Sigmoid colon (tissue), 7 donors: ENCODE measurements around the gene FOXL3. TPM values are rescaled to one million over a fixed set of nuclear protein-coding genes. Genes with fewer than 3 reads are reported as not detected.

ENCODE experiments used
- DNase-seq: peaks from one replicate; pipeline ENCODE4 v3.0.0-alpha.2; 2019
- H3K27ac ChIP-seq, 4 donors: fragments of 200-600 bp; sonication (generic); one replicate each; pipeline ENCODE4 v1.5.1; 2016 to 2019; ENCODE audit warnings: mild to moderate bottlenecking in 1 of 4
- H3K27me3 ChIP-seq, 3 donors: fragments of 200-600 bp; sonication (generic); one replicate each; pipeline ENCODE4 v1.5.1; 2019; ENCODE audit warnings: mild to moderate bottlenecking in 1 of 3
- H3K36me3 ChIP-seq, 4 donors: fragments of 200-600 bp; sonication (generic); one replicate each; pipeline ENCODE4 v1.5.1; 2016 to 2019
- H3K4me1 ChIP-seq, 4 donors: fragments of 200-600 bp; sonication (generic); one replicate each; pipeline ENCODE4 v1.5.1; 2017 to 2019
- H3K4me3 ChIP-seq, 4 donors: fragments of 200-600 bp; sonication (generic); one replicate each; pipeline ENCODE4 v1.5.1; 2017 to 2019; ENCODE audit warnings: mild to moderate bottlenecking in 2 of 4, moderate library complexity in 1 of 4
- H3K9me3 ChIP-seq, 4 donors: fragments of 200-600 bp in 3 of 4; sonication (generic) in 3 of 4; one replicate each; pipeline versions ENCODE4 v1.5.1 to v1.6.1; 2013 to 2019
- EP300 ChIP-seq, 4 donors: sonication (generic); formaldehyde crosslinking; IDR thresholded peaks; one replicate each; pipeline ENCODE4 v1.6.1; 2017; ENCODE audit warnings: antibody characterized with exemption in 4 of 4
- POLR2A ChIP-seq, 2 donors: fragments of 450-650 bp; IDR thresholded peaks; one replicate each; pipeline ENCODE4 v1.6.1; 2016; ENCODE audit warnings: antibody characterized with exemption in 2 of 2, mild to moderate bottlenecking in 2 of 2, moderate library complexity in 2 of 2
- POLR2AphosphoS5 ChIP-seq, 4 donors: sonication (generic); formaldehyde crosslinking; IDR thresholded peaks; one replicate each; pipeline ENCODE4 v1.6.1; 2017; ENCODE audit warnings: antibody characterized with exemption in 4 of 4
- WGBS, 2 donors: extraction: QIAGEN DNeasy Blood & Tissue Kit; methylation state at CpG; one replicate each; pipeline ENCODE4 v1.1.7; 2013; 5-methylcytosine and 5-hydroxymethylcytosine counted together
- intact Hi-C: fragments of 100-400 bp; cut with DNase I; formaldehyde crosslinking; loops from one replicate; pipeline ENCODE4 v1.15.1; 2023
- polyA plus RNA-seq, 3 donors: library from polyadenylated mRNA; stranded (reverse); fragments of 200-250 nt; gene quantifications; one replicate each; pipeline ENCODE4 v1.2.3, GENCODE V29; 2013
- total RNA-seq, 4 donors: library from RNA; depleted of rRNA; stranded (reverse); fragments of >200 nt; gene quantifications; one replicate each; pipeline ENCODE4 v1.1.0, GENCODE V29; 2016
- TF ChIP-seq, protein P1 (sequence below), 4 experiments: fragments of 450-650 bp in 3 of 4; fragments of 200-600 bp in 1 of 4; IDR thresholded peaks; one replicate each; pipeline ENCODE4 v1.5.1; 2016 to 2019; ENCODE audit warnings: antibody characterized with exemption in 4 of 4, mild to moderate bottlenecking in 3 of 4, moderate library complexity in 2 of 4
- donor health status: healthy with polysubstance abuse.
- donor health status: Bipolar disorder and iron deficiency.
- donor health status: healthy.

Gene FOXL3
- total and polyA plus RNA-seq, 7 donors, result not detected

DNA sequence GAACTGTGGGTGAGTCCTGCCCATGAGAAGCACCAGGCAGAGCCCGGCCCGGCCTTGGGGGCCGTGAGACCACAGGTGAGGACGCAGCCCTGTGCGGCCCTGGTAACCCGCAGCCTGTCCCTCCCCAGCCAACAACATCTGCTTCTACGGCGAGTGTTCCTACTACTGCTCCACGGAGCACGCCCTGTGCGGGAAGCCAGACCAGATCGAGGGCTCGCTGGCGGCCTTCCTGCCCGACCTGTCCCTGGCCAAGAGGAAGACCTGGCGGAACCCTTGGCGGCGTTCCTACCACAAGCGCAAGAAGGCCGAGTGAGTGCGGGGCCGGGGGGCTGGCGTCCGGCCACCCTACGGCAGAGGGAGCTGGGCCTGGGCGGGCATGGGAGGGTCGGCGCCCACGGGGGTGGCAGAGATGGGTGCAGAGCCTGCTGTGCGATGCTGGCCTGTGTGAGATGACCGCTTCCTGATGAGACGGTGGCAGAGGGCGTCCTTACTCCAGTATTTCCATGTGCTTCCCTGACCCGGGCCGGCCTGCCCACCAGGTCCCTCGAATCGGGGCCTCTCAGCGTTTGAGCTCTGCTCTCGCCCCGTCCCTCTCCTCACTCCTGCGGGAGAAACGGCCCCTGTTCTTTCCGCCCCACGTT, 34.1 kb upstream of the FOXL3 start:
- intact Hi-C loops, result no loop called here
- TF ChIP-seq EP300 (IDR thresholded peaks at IDR 0.05) (no peak), POLR2A (IDR thresholded peaks at IDR 0.05) (no peak), POLR2AphosphoS5 (IDR thresholded peaks at IDR 0.05) (no peak)
- TF ChIP-seq, protein P1, sequence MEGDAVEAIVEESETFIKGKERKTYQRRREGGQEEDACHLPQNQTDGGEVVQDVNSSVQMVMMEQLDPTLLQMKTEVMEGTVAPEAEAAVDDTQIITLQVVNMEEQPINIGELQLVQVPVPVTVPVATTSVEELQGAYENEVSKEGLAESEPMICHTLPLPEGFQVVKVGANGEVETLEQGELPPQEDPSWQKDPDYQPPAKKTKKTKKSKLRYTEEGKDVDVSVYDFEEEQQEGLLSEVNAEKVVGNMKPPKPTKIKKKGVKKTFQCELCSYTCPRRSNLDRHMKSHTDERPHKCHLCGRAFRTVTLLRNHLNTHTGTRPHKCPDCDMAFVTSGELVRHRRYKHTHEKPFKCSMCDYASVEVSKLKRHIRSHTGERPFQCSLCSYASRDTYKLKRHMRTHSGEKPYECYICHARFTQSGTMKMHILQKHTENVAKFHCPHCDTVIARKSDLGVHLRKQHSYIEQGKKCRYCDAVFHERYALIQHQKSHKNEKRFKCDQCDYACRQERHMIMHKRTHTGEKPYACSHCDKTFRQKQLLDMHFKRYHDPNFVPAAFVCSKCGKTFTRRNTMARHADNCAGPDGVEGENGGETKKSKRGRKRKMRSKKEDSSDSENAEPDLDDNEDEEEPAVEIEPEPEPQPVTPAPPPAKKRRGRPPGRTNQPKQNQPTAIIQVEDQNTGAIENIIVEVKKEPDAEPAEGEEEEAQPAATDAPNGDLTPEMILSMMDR (IDR thresholded peaks at IDR 0.05), result no peak

DNA sequence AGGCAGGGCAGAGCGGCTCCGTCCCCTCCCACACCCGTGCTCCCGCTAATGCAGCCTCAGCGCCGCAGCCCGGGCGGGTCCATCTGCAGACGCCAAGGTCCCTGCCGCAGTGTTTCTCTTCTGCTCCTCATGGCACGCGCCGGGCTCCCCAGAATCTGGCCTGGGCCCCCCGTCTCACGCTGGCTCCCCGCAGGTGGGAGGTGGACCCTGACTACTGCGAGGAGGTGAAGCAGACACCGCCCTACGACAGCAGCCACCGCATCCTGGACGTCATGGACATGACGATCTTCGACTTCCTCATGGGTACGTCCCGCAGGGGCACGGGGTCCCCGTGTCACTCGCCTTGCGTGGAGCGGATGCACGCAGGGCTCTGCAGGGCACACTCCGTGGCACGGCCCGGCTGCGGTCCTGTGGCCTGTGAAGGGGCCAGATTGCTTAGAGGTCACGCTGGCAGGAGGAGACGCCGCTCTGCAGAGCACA, 33.5 kb upstream of the FOXL3 start:
- WGBS, 2 donors, result 96 to 97% methylated on average over 38 of the region's 38 CpGs
- no peak for DNase-seq
- TF ChIP-seq POLR2A (IDR thresholded peaks at IDR 0.05) (no peak), POLR2AphosphoS5 (IDR thresholded peaks at IDR 0.05) (no peak), EP300 (IDR thresholded peaks at IDR 0.05) (no peak)
- TF ChIP-seq, protein P1 (IDR thresholded peaks at IDR 0.05), result no peak
- Histone ChIP-seq H3K9me3 (no peaks in the 10 kb centered on the region), H3K27me3 (no peaks in the 10 kb centered on the region), H3K27ac (no peak overlapping the region), H3K36me3 (peaks cover 40 to 95% (median 71%) of the 10 kb centered on the region in 4 donors), H3K4me1 (no peaks in the 10 kb centered on the region), H3K4me3 (no peak overlapping the region)
- intact Hi-C loops, result no loop called here

More for the DNA sequence above, 34.1 kb upstream of the FOXL3 start:
- Histone ChIP-seq H3K4me1 (no peaks in the 10 kb centered on the region), H3K27ac (no peak overlapping the region), H3K9me3 (no peaks in the 10 kb centered on the region), H3K36me3 (peaks cover 38 to 95% (median 68%) of the 10 kb centered on the region in 4 donors), H3K27me3 (no peaks in the 10 kb centered on the region), H3K4me3 (no peak overlapping the region)
- DNase-seq, result no peak
- WGBS, 2 donors, result 96% methylated on average over 44 of the region's 44 CpGs

- H3K36me3 ChIP-seq, result peaks cover 40 to 94% (median 67%) of the 10 kb centered on the region in 4 donors
- no peak overlapping the region for H3K4me3 ChIP-seq
- 95% methylated on average over 29 of the region's 29 CpGs for WGBS, 2 donors
- no peak for DNase-seq
- no peak for TF ChIP-seq POLR2AphosphoS5 (IDR thresholded peaks at IDR 0.05)
- TF ChIP-seq, protein P1 (IDR thresholded peaks at IDR 0.05), result no peak
- no peak for TF ChIP-seq POLR2A (IDR thresholded peaks at IDR 0.05)
- no peak for TF ChIP-seq EP300 (IDR thresholded peaks at IDR 0.05)
- no peaks in the 10 kb centered on the region for H3K9me3 ChIP-seq
- H3K27ac ChIP-seq, result no peak overlapping the region
- no peaks in the 10 kb centered on the region for H3K27me3 ChIP-seq
- intact Hi-C loops, result no loop called here
- no peaks in the 10 kb centered on the region for H3K4me1 ChIP-seq
Observed at GRCh38 chr7:256981-257646, 32.9 kb upstream of the FOXL3 start.

- TF ChIP-seq, protein P1 (IDR thresholded peaks at IDR 0.05), result no peak
- TF ChIP-seq EP300 (IDR thresholded peaks at IDR 0.05), result no peak
- TF ChIP-seq POLR2AphosphoS5 (IDR thresholded peaks at IDR 0.05), result no peak
- no peak for TF ChIP-seq POLR2A (IDR thresholded peaks at IDR 0.05)
- H3K9me3 ChIP-seq, result no peaks in the 10 kb centered on the region
- H3K36me3 ChIP-seq, result peaks cover 40 to 89% (median 62%) of the 10 kb centered on the region in 4 donors
- WGBS, 2 donors, result 67 to 82% methylated on average over 5 of the region's 5 CpGs
- intact Hi-C loops, result no loop called here
- no peak overlapping the region for H3K4me3 ChIP-seq
- H3K4me1 ChIP-seq, result no peaks in the 10 kb centered on the region
- no peak overlapping the region for H3K27ac ChIP-seq
- no peak for DNase-seq
- H3K27me3 ChIP-seq, result no peaks in the 10 kb centered on the region
Observed at GRCh38 chr7:257647-257992, 32.4 kb upstream of the FOXL3 start.
